D341Med (cell line): Measurements from ENCODE around the gene CLN6.

Experiments
- DNase-seq: peaks from one replicate; pipeline ENCODE4 v3.0.0; 2012; ENCODE audit warnings: low spot score

CLN6 gene

GRCh38 chr15:68229386-68230156 lies at the start of gene CLN6:
CLN6 (minus strand) TSS chr15:68229728; CDS start chr15:68229584, 144 bp downstream.
- peak; percentile 95 for DNase-seq

- DNase-seq, result peak; percentile 48
Measured at GRCh38 chr15:68278595-68279405, 49.3 kb upstream of the CLN6 start.

- no peak for DNase-seq
Measured at GRCh38 chr15:68278345-68278594, 48.7 kb upstream of the CLN6 start.

DNA sequence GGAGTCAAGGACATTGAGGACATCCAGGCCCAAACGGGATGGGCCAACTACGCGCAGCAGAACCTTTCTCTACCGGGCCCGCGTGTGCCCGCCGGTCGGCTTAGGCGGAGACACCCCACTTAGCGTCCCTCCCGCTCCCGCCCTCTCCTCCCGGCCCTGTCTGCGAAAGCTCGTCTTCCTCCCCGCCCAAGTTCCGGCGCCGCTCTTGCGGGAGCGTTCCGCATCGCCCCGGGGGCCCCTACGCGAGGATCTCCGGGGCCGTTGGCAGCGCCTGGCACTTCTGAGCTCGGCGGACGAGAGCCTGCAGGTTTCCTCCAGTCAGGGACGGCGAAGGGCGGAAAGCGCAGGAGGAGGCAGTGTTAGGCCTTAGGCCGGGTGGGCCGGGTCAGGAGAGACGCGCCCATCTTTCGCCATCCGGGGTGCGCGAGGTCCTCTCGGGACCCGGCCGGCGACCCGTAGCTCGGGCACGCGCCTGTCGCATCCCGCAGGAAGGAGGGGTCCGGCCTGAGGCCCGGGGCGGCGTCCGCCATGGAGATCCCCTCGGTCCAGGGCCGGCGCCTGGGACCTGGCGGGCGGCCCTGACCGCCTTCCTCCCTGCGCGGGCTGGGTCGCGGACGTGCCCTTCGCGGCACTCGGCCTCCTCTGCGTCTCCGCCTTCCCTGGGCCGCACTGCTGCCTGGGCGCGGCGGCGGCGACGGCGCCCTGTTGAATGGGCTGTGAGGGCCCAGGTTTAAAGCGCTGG lies 48.2 kb upstream of the CLN6 start, which contains the start of gene FEM1B:
Gene FEM1B, plus strand, starts transcription at position 143 of the 742 bp plus-strand sequence. CDS start 673 bp downstream, outside the sequence.
- DNase-seq, result peak; percentile 93

DNA sequence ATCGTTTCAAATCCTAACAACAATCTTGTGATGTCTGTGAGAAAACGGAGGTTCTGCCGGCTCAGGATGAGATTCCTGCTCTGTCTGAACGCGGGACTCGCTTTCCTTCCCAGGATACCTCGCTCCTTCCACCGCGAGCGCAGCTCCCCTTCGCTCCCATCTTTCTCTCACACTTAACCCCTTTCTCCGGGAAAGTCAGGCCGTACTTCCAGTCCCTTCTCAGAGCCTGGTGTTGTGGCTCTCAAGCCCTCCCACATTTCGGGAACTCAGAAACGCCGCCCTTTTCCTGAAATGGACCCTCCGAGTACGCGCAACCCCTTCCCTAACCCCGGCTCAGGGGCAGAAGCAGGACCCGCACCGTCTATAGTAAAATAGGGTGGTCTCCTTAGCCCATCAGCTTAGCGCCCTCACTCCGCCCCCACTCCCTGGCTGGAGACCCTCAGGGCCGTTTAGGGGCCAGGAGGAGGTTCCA lies 47.6 kb upstream of the CLN6 start:
- DNase-seq, result peak; percentile 72

- DNase-seq, result no peak
Measured at GRCh38 chr15:68276668-68277067, 47.1 kb upstream of the CLN6 start.

DNA sequence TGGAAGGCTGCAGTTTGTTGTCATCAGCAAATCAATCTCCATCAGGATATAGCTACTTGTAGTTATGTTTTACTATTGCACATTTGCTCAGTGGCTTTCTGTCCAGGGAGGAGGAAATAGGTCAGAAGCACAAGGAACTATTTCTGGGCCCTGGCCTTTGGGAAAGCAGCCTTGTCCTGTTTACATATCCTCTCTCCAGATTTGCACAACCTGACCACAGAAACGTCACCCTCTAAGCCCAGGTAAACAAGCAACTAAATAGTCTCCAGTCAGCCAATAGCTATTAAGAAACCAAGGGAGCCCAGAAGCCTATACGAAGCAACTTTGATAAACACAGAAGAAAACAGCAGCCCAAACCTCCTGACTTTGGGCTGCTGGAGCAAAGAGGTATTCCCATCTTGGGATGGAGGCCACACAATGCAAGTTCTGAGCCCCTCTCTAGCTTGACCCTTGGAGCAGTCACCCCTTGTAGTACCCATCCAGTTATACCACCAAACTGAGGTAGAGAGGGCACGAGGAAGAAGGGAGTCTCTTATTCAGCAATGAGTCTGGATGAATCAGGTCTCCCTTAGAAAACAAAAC lies 45.7 kb upstream of the CLN6 start:
- no peak for DNase-seq

DNA sequence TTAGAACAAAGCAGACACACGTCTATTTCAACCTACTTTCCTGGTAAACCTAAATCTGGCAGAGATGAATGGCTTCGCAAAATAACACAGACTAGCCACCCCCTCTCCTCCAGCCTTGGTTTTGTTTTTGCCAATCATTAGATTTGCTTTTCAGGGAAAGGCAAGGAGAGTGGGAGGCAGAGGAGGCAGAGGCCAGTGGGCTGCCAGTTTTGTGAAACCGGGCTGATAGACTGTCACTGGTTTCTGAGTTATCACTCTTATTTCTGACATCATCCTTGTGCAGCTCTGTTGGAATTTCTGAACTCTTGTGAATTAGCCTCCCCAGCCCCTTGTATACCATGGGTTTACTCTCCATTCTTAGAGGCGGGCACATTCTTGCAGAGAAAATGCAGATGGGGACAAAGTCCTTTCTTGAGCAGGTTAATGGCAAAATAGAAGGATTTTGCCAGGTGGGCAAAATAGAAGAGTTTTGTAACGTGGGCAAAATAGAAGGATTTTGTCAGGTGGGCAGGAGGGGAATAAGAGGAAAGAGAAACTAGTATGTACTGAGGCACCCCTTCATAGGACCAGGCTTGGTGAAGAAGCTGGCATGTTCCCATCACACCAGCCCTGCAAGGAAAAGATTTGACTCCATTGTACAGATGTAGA lies 44.8 kb upstream of the CLN6 start:
- no peak for DNase-seq

GRCh38 chr15:68272721-68273271 lies 43.3 kb upstream of the CLN6 start:
- no peak for DNase-seq

DNA sequence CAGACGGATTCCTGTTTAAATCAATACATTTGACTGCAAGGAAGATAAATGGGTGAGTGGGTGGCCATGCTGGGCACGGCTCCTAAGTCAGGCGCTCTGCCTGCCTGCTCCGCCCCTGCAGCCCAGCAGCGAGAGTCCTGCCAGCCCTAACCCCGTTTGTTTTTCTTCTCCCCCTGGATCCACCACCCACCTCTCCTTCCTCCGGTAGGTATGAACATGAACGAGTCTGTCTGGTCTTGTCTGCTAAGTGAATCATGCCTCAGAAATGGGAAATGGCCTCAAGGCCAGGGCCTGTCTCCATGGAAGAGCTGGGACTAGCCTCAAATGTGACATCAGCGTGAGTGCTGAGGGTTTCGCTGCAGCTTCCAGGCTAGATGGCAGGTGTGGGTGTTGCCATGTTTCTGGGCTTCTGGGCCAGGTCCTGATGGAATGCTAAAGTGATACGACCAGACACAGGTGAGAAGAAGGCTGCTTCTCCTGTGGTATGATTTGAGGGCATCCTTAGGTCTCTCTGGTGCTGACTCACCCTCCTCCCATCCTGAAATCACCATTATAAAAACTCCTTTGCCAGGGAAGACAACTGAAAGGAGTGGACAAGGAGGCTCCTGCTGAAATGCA lies 42.4 kb upstream of the CLN6 start:
- no peak for DNase-seq

GRCh38 chr15:68268405-68268804 lies 38.9 kb upstream of the CLN6 start:
- no peak for DNase-seq

DNA sequence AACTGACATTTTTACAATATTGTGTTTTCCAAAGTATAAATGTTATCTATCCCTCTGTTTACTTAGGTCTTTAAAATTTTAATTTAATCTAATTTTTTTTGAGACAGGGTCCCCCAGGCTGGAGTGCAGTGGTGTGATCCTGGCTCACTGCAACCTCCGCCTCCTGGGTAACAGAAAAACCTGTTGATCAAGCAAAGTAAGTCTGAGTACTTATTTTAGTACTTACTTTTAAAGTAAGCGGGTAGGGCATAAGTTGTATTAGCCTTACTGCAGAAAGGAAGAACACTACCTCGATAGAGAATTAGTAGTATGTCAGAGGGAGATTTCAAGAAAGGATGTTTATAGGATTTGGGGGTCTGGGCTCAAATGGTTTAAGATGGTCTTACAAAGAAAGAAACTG lies 36.1 kb upstream of the CLN6 start:
- DNase-seq, result no peak

DNA sequence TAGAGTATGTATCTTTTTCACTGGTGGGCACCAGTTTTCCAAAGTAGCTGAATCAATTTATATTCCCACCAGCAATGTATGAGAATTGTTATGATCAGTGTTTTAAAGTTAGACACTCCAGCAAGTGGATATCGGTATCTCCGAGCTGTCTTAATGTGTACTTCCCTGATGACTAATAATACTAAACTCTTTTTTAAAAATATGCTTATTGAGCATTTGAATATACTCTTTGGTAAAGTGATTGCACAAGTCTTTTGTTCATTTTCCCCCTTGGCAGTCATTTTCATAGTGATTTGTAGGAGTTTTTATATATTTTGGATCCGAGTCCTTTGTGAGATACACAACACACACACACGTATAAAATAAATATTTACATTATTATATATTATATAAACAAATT lies 35.6 kb upstream of the CLN6 start:
- no peak for DNase-seq

GRCh38 chr15:68264282-68264681 lies 34.8 kb upstream of the CLN6 start:
- DNase-seq, result no peak

DNA sequence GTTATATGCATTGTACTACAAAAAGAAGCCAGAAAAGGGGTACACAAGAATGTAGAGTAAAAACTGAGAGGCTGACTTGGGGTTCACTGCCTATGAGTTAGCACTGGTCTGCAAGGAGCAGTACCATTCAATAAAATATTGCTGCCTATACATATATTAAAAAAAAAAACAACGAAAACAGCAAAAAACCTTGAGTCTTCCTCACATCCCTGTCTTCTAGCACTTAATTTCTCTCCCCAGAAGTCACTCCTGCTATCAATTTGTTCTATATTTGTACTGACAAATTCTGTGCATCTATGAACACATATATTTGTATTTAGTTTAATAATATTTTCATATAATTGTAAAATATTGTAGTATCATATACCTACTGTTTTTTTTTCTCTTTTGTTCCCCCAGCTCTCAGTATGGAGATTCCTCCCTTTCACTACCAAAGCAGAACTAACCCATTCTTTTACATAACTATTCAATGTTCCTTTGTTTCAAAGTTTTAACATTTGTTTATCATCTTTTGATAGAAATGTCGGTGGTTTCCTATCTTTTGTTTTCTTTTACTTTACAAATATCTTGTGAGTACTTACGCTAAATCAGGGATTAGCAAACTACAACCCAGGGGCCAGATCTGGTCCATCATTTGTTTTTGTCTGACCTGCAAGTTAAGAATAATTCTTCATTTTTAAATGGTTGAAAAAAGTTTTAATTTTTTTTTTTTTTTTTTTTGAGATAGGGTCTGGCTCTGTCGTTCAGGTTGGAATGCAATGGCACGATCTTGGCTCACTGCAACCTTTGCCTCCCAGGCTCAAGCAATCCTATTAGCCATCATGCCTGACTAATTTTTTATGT lies 33.2 kb upstream of the CLN6 start:
- no peak for DNase-seq

GRCh38 chr15:68261980-68262379 lies 32.5 kb upstream of the CLN6 start:
- no peak for DNase-seq

GRCh38 chr15:68261241-68261640 lies 31.7 kb upstream of the CLN6 start:
- DNase-seq, result no peak

DNA sequence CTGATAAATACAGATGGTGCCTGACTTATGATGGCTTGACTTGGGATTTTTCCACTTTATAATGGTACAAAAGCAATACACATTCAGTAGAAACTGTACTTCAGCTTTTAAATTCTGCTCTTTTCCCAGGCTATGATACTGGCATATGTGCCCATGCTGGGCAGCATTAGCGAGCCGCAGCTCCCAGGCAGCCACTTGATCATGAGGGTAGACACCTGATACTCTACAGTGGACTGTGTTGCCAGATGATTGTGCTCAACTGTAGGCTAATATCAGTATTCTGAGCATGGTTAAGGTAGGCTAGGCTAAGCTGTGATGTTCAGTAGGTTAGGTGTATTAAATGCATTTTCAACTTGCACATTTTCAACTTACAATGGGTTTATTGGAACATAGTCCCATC lies 30.4 kb upstream of the CLN6 start:
- DNase-seq, result no peak

GRCh38 chr15:68258692-68259091 lies 29.2 kb upstream of the CLN6 start:
- DNase-seq, result no peak
